Stimulated activated CD8-positive, alpha-beta memory T cell treated with anti-CD3 and anti-CD28 coated beads, Interleukin-15, amount 100 ng/mL, for 1 hour (primary cell): ENCODE data around the gene PKD2L1.
"Not testable (repeated sequence)": the region's sequence is repeated elsewhere in the genome, so short reads cannot be mapped to it uniquely, and the experiment has no call there.

Experiments
- DNase-seq: peaks from one replicate; pipeline ENCODE4 v3.0.0-alpha.2; 2020; ENCODE audit warnings: low read depth

Gene PKD2L1

DNA sequence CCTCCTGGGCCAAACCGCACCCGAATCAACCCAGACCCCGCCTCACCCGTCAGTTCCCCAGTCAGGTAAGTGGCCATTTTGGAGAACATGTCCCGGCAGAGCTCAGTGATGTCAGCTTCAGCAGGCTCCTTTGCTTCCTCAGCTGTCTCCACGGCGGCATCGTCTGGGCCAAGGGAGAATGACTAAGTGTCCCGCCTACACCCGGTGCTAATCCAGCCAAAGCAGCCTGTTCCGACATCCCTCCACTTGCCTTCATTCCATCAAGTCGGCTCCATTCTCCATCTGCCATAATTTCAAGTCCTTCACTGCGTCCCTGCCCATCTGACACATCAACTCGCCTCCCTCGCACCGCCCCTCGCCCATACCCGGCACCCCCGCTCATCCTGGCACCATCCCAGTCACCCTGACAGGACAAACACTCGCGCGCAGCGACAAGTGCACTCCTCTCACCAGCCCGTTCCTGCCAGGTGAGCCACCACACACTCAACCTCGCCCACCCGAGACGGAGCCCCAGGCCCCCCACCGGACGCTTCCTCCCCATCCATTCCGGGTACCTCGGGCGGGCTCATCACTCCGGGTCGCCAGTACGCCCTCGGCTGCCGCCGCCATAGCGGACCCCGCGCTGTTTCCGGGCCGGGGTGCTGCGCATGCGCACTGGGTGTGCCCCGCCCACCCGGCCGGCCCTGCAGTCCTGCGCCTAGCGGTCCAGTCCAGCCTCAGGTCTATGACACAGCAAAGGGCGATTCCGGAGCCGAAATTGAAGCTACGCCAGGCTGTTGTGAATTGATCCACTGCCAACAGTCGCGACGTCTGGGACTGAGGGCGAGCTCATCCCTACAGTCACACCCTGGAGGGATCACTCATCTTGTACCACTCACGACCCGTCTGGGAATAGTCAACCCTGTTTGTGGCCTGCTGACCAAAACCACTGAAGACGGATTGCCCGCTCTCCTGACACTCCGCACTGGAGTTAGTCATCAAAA is 43.7 kb downstream of the PKD2L1 start, which contains the start of gene BLOC1S2:
Gene BLOC1S2, minus strand, starts transcription at position 630 of the 983 bp plus-strand sequence. Its CDS starts 21 bp downstream, at position 609.
- DNase-seq: peak; percentile 67

DNA sequence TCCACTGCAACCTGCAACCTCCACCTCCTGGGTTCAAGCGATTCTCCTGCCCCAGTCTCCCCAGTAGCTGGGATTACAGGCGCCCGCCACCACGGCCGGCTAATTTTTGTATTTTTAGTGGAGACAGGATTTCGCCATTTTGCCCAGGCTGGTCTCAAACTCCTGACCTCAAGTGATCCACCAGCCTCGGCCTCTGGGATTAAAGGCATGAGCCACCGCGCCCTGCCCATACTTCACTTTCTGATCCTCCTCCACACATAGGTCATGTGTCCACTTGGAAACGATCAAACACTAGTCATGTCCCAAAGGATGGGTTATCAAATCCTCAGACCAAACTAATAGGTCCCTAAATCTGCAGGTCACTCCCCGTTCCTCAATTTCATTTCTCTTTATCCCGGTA is 44.7 kb downstream of the PKD2L1 start:
- DNase-seq: not testable (repeated sequence)

DNA sequence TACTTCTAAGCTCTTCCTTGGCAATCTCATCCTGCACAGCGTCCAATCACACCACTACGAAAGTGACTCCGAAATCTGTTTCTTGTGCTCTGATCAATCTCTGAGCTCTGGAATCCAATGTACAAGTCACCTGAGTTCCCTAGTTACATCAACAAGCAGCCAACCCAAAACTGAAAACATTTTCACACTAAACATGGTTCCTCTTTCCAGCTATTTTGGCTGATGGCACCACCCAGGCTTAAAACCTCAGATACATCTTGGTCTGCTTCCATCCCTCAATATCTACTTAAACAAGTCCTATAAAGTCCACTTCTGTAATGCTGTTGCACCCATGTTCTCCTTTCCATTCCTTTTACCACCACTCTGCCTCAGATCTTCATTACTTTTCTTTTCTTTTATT is 47.1 kb downstream of the PKD2L1 start:
- DNase-seq: no peak

DNA sequence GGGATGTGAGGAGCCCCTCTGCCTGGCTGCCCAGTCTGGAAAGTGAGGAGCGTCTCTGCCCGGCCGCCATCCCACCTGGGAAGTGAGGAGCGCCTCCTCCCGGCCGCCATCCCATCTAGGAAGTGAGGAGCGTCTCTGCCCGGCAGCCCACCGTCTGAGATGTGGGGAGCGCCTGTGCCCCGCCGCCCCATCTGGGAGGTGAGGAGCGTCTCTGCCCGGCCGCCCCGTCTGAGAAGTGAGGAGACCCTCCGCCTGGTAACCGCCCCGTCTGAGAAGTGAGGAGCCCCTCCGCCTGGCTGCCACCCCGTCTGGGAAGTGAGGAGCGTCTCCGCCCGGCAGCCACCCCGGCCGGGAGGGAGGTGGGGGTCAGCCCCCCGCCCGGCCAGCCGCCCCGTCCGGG is 53.1 kb downstream of the PKD2L1 start:
- DNase-seq: not testable (repeated sequence)

DNA sequence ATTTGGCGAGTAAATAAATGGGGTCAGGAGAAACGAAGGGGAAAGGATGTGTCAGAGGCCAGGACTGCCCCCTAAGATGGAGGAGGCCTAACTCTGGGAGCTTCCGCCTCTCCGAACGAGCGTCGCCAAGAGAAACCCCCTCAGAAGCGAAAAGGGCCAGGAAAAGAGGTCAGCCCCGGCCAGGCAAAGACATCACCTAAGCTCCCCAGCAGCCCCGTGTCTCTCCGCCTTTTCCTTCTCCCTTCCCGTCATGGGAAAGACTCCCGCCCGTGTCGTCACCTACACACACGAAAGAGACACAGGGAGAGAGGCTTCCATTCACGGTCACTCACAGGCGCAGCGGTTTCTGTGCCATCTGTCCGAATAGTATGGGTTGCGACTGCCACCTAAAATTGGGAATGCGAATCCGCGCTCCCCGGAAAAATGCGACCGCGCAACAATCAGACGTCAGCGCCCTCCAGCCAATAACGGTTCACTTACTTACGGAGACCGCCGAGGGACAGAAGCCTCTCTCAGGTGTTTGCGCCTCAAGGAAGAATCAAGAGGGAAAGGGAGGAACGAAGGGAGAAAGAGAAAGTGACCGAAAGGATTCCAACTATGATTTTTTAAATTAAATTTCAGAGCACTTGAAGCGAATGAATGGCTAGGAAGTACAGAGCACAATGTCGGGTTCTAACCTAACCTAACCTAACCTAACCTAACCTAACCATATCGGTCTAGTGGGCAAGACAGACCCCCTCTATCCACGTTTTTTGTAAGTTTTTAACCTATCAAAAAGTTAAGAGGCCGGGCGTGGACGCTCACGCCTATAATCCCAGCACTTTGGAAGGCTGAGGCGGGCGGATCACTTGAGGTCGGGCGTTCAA is 62.6 kb downstream of the PKD2L1 start, which contains the start of gene CWF19L1:
Gene CWF19L1, minus strand, starts transcription at position 400 of the 866 bp plus-strand sequence. Its CDS starts 45 bp downstream, at position 355.
- DNase-seq: peak; percentile 57

DNA sequence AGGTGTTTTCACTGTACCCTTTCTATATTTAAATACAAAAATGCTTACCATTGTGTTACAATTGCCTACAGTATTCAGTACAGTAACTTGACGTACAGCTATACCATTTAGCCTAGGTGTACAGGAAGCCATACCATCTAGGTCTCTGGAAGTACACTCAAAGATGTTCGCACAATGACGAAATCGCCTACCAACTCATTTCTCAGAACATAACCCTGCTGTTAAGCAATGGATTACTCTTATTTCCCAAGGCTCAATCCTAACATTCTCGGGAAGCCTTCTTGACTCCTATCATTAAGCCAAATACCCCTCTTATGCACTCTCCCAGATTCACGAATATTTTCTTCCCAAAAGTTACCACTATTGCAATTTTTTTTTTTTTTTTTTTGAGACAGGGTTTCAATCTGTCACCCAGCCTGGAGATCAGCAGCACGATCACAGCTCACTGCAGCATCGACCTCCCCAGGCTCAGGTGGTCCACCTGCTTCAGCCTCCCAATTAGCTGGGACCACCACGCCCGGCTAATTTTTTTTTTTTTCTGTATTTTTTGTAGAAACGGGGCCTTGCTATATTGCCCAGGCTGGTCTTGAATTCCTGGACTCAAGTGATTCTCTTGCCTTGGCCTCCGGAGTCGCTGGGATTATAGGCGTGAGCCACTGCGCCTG is 64.1 kb downstream of the PKD2L1 start:
- no peak for DNase-seq

DNA sequence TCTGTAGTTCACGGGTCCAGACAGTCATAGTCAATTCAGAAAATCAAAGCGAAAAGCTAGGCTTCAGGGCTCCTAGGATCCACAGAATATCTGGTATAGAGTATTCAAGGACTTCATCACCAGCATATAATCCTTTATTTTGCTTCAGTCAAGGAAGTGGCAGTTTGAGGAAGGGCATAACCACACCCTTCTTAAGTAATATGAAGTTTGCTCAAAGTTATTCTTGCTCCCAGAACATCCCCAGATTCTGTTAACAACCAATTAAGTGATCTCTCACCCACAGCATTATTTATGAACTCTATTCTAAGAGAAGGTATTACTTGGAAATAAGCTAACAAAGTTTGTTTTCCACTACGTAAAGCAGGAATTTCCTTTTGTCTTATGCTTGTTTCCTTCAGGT is 75.8 kb downstream of the PKD2L1 start:
- DNase-seq: no peak

DNA sequence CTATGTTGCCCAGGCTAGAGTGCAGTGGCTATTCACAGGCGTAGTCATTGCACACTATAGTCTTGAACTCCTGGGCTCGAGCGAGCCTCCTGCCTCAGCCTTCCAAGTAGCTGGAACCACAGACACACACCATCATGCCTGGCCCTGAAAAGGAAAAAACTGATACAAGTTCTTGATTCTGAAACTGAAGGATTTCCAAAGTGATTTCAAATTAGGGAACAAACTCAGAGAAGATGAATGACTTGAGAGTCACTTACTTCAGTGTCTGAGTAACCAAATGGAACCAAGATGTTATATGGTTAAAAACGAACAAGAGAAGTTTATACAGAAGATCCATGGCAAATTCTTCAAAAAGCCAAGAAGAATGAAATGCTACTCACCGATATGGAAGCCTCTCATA is 77.0 kb downstream of the PKD2L1 start:
- no peak for DNase-seq

DNA sequence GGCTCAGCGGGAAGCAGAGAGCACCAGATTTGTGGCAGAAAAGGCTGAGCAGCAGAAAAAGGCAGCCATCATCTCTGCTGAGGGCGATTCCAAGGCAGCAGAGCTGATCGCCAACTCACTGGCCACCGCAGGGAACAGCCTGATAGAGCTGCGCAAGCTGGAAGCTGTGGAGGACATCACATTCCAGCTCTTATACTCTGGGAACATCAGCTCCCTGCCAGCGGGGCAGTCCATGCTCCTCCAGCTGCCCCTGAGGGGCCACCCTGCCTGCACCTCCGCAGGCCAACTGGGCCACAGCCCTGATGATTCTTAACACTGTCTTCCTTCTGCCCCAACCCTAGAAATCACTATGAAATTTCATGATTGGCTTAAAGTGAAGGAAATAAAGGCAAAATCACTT is 81.2 kb downstream of the PKD2L1 start:
- DNase-seq: no peak

DNA sequence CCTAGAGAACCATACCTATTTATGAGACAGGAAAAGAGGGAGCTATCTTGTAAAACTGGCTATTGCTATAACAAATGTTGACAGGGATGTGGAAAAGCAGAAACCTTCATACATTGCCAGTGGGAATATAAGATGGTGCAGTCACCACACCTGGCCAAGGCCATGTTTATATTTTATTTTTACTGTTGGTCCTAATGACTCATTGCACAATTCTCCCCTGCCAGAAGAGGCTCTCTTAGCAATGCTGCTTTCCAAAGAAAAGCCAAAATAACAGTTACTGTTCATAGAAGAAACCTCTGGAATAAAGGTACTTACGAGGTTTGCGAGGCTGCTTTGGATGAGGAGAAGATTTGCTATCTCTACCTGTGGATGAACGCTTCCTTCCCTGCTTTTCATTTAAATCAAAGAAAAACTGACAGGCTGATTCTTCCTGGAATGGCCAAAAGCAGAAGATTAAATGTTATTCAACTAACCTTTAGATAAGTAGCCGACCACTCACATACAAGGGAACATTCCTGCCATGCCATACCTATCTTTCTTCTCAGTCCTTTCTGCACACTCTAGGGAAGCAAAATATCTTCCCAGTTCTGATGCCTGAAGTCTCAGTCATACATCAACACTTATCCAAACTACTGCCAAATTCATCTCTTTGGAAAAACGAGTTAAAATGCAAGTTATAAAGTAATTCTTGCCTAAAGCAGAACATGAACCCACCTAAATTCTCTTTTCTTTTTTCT is 84.4 kb downstream of the PKD2L1 start:
- no peak for DNase-seq

DNA sequence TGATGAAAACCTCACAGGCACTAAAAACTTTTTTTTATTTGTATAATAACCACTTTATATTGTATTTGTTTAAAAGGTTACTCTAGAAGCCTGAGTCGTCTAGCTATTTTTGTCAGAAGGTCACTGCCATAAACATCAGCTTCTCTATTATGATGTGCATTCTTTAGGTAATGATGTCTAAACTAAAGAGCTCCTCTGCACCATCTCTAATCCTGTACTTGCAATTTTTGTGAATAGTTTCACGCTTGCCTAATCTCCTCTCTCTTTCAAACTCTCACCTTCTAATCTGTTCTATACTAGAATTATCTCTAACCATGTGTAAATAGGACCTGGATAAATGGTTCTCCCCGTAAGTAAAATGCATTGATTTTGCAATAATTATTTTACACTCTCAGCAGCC is 90.2 kb downstream of the PKD2L1 start:
- DNase-seq: no peak

DNA sequence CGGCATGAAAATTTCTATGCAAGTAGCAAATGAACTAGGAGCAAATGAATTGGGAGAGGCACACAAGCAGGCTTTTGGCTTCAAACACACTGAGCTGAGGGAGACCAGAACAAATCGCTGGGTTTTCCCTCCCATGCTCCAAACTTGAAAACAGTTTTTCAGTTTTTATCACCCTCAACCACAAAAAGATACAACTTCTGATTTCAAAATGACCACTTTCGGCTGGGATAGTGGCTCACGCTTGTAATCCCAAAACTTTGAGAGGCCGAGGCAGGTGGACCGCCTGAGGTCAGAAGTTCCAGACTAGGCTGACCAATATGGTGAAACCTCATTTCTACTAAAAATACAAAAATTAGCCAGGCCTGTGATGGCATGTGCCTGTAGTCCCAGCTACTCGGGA is 91.6 kb downstream of the PKD2L1 start:
- DNase-seq: no peak
